ENCODE results near the gene ZNF532. TPM values are rescaled to one million over a fixed set of nuclear protein-coding genes. Genes with fewer than 3 reads are reported as not detected.
A peak's percentile ranks its signal among the peaks of the same experiment; 100 is the strongest.
"Not testable (repeated sequence)": the region's sequence is repeated elsewhere in the genome, so short reads cannot be mapped to it uniquely, and the experiment has no call there.

The ZNF532 gene
- total RNA-seq, 1 experiment from 2014 or later, result 118 TPM

- no peak for DNase-seq (ENCODE audit: low spot score)
- no TSS peak for BruUV-seq (replicated peaks)
- ChIA-PET POLR2A (ENCODE audit: low non-redundant PET) (no interaction called here), CTCF (no interaction called here)
- H3K9me3 ChIP-seq (ENCODE audit: low read depth, low read length, poor library complexity, severe bottlenecking), result no peaks in the 10 kb centered on the region
- intact Hi-C loops (cut with micrococcal nuclease; ENCODE audit: unreplicated experiment), result no loop called here
- no peak for TF ChIP-seq CTCF (conservative IDR thresholded peaks at IDR 0.05; ENCODE audit: low read depth, low read length)
- no peak for TF ChIP-seq EZH2 (IDR thresholded peaks at IDR 0.05; ENCODE audit: borderline replicate concordance, low read depth, low read length, poor library complexity, severe bottlenecking)
- no peak overlapping the region for H3K4me3 ChIP-seq (ENCODE audit: low read depth, low read length, poor library complexity, severe bottlenecking)
- H3K36me3 ChIP-seq (ENCODE audit: insufficient read depth, low read length, poor library complexity, severe bottlenecking), result peaks cover 5% of the 10 kb centered on the region
- peaks cover 44% of the 10 kb centered on the region for H3K4me1 ChIP-seq (ENCODE audit: insufficient read depth, low read length, poor library complexity, severe bottlenecking)
- H3K27me3 ChIP-seq (replicated peaks; ENCODE audit: insufficient read depth, low read depth, low read length, poor library complexity), result no peaks in the 10 kb centered on the region
- H3K27ac ChIP-seq (ENCODE audit: low read depth, low read length, poor library complexity, severe bottlenecking), result peak overlapping the region; percentile 51
Measured at GRCh38 chr18:58911766-58912165, 47.1 kb downstream of the ZNF532 start.

GRCh38 chr18:58915006-58915799, 50.5 kb downstream of the ZNF532 start:
- no peak for TF ChIP-seq CTCF (conservative IDR thresholded peaks at IDR 0.05; ENCODE audit: low read depth, low read length)
- no peak for TF ChIP-seq EZH2 (IDR thresholded peaks at IDR 0.05; ENCODE audit: borderline replicate concordance, low read depth, low read length, poor library complexity, severe bottlenecking)
- peaks cover 39% of the 10 kb centered on the region for H3K4me1 ChIP-seq (ENCODE audit: insufficient read depth, low read length, poor library complexity, severe bottlenecking)
- CTCF ChIA-PET, result no interaction called here
- DNase-seq (ENCODE audit: low spot score), result no peak
- peak overlapping the region; percentile 16 for H3K27ac ChIP-seq (ENCODE audit: low read depth, low read length, poor library complexity, severe bottlenecking)
- no TSS peak for BruUV-seq (replicated peaks)
- H3K27me3 ChIP-seq (replicated peaks; ENCODE audit: insufficient read depth, low read depth, low read length, poor library complexity), result no peaks in the 10 kb centered on the region
- no peaks in the 10 kb centered on the region for H3K9me3 ChIP-seq (ENCODE audit: low read depth, low read length, poor library complexity, severe bottlenecking)
- intact Hi-C loops (cut with micrococcal nuclease; ENCODE audit: unreplicated experiment), result no loop called here
- H3K36me3 ChIP-seq (ENCODE audit: insufficient read depth, low read length, poor library complexity, severe bottlenecking), result peaks cover 35% of the 10 kb centered on the region
- POLR2A ChIA-PET (ENCODE audit: low non-redundant PET), result no interaction called here
- H3K4me3 ChIP-seq (ENCODE audit: low read depth, low read length, poor library complexity, severe bottlenecking), result no peak overlapping the region

- CTCF ChIA-PET, result no interaction called here
Measured at GRCh38 chr18:58915995-58916394, 51.3 kb downstream of the ZNF532 start.

GRCh38 chr18:58919934-58920333, 55.3 kb downstream of the ZNF532 start:
- peaks cover 13% of the 10 kb centered on the region for H3K4me1 ChIP-seq (ENCODE audit: insufficient read depth, low read length, poor library complexity, severe bottlenecking)
- CTCF ChIA-PET; POLR2A ChIA-PET (ENCODE audit: low non-redundant PET); H3K27me3 ChIP-seq (replicated peaks; ENCODE audit: insufficient read depth, low read depth, low read length, poor library complexity); BruUV-seq (replicated peaks); H3K27ac ChIP-seq (ENCODE audit: low read depth, low read length, poor library complexity, severe bottlenecking); DNase-seq (ENCODE audit: low spot score); H3K4me3 ChIP-seq (ENCODE audit: low read depth, low read length, poor library complexity, severe bottlenecking); intact Hi-C loops (cut with micrococcal nuclease; ENCODE audit: unreplicated experiment): not testable (repeated sequence)
- peaks cover 63% of the 10 kb centered on the region for H3K36me3 ChIP-seq (ENCODE audit: insufficient read depth, low read length, poor library complexity, severe bottlenecking)
- peaks cover 10% of the 10 kb centered on the region for H3K9me3 ChIP-seq (ENCODE audit: low read depth, low read length, poor library complexity, severe bottlenecking)

More at GRCh38 chr18:58915995-58916394, 51.3 kb downstream of the ZNF532 start:
- intact Hi-C loops (cut with micrococcal nuclease; ENCODE audit: unreplicated experiment), result no loop called here
- Histone ChIP-seq H3K4me1 (ENCODE audit: insufficient read depth, low read length, poor library complexity, severe bottlenecking) (peaks cover 35% of the 10 kb centered on the region), H3K27me3 (replicated peaks; ENCODE audit: insufficient read depth, low read depth, low read length, poor library complexity) (no peaks in the 10 kb centered on the region), H3K4me3 (ENCODE audit: low read depth, low read length, poor library complexity, severe bottlenecking) (no peak overlapping the region), H3K36me3 (ENCODE audit: insufficient read depth, low read length, poor library complexity, severe bottlenecking) (peaks cover 40% of the 10 kb centered on the region), H3K9me3 (ENCODE audit: low read depth, low read length, poor library complexity, severe bottlenecking) (no peaks in the 10 kb centered on the region), H3K27ac (ENCODE audit: low read depth, low read length, poor library complexity, severe bottlenecking) (peak overlapping the region; percentile 16)
- POLR2A ChIA-PET (ENCODE audit: low non-redundant PET), result no interaction called here
- no TSS peak for BruUV-seq (replicated peaks)
- DNase-seq (ENCODE audit: low spot score), result no peak
- TF ChIP-seq EZH2 (IDR thresholded peaks at IDR 0.05; ENCODE audit: borderline replicate concordance, low read depth, low read length, poor library complexity, severe bottlenecking), result no peak
- no peak for TF ChIP-seq CTCF (conservative IDR thresholded peaks at IDR 0.05; ENCODE audit: low read depth, low read length)
